CD4-positive, alpha-beta memory T cell (primary cell): ENCODE measurements around the gene AQP12A. TPM values are rescaled to one million over a fixed set of nuclear protein-coding genes. Genes with fewer than 3 reads are reported as not detected.
"Not testable (repeated sequence)": the region's sequence is repeated elsewhere in the genome, so short reads cannot be mapped to it uniquely, and the experiment has no call there.

Experiments used
- CTCF ChIA-PET: fragments of 350-600 bp; sonication (Branson Sonifier 250); formaldehyde crosslinking; loops from one replicate; lab custom pipeline; 2021; ENCODE audit warnings: inconsistent platforms; ENCODE audit not compliant: partially characterized antibody; lab: Charles Lee
- POLR2A ChIA-PET: fragments of 350-600 bp; sonication (Branson Sonifier 250); formaldehyde crosslinking; loops from one replicate; lab custom pipeline; 2021; ENCODE audit not compliant: partially characterized antibody; lab: Charles Lee
- DNase-seq, 5 donors: peaks; one replicate each; pipeline versions ENCODE4 v3.0.0 to v3.0.0-alpha.2; 2020 to 2022; ENCODE audit warnings: mixed read lengths in 1 of 5
- H3K27ac ChIP-seq: one replicate; pipeline ENCODE4 v1.7.0; 2013; ENCODE audit warnings: low read depth, low read length
- H3K27me3 ChIP-seq: 2 replicates; pipeline ENCODE4 v1.7.0; 2013; ENCODE audit warnings: mild to moderate bottlenecking, low read length, moderate library complexity; ENCODE audit not compliant: insufficient read depth
- H3K36me3 ChIP-seq: 2 replicates; pipeline ENCODE4 v1.7.0; 2013; ENCODE audit warnings: mild to moderate bottlenecking, low read length, moderate library complexity; ENCODE audit not compliant: insufficient read depth
- H3K4me1 ChIP-seq: 2 replicates; pipeline ENCODE4 v1.7.0; 2013; ENCODE audit warnings: mild to moderate bottlenecking, low read length, moderate library complexity; ENCODE audit not compliant: insufficient read depth
- H3K4me3 ChIP-seq, 2 donors: one replicate each; pipeline ENCODE4 v1.7.0; 2013; ENCODE audit warnings: low read length in 2 of 2, mild to moderate bottlenecking in 1 of 2
- H3K9me3 ChIP-seq, 2 donors: one replicate each; pipeline ENCODE4 v1.7.0; 2013; ENCODE audit warnings: low read length in 2 of 2, control low read depth in 1 of 2; ENCODE audit not compliant: control insufficient read depth in 1 of 2
- H3K27ac Mint-ChIP-seq, 7 donors: one replicate each; pipeline ENCODE4 v1.8.0; 2020 to 2021; ENCODE audit warnings: mixed read lengths in 7 of 7, mild to moderate bottlenecking in 6 of 7, inconsistent platforms in 3 of 7, moderate library complexity in 3 of 7
- H3K27me3 Mint-ChIP-seq, 2 donors: one replicate each; pipeline ENCODE4 v1.8.0; 2020 to 2021; ENCODE audit warnings: mixed read lengths in 2 of 2
- H3K36me3 Mint-ChIP-seq, 2 donors: one replicate each; pipeline ENCODE4 v1.8.0; 2020 to 2021; ENCODE audit warnings: mixed read lengths in 2 of 2, inconsistent platforms in 1 of 2, mild to moderate bottlenecking in 1 of 2
- H3K4me1 Mint-ChIP-seq, 4 donors: one replicate each; pipeline ENCODE4 v1.8.0; 2020 to 2021; ENCODE audit warnings: mixed read lengths in 4 of 4, mild to moderate bottlenecking in 1 of 4
- H3K4me3 Mint-ChIP-seq, 8 donors: one replicate each; pipeline ENCODE4 v1.8.0; 2020 to 2021; ENCODE audit warnings: mixed read lengths in 8 of 8, mild to moderate bottlenecking in 7 of 8, moderate library complexity in 6 of 8, inconsistent platforms in 3 of 8
- H3K9me3 Mint-ChIP-seq, 8 donors: one replicate each; pipeline ENCODE4 v1.8.0; 2020 to 2021; ENCODE audit warnings: mixed read lengths in 8 of 8, mild to moderate bottlenecking in 5 of 8, inconsistent platforms in 3 of 8, moderate library complexity in 1 of 8
- intact Hi-C: fragments of 100-400 bp; cut with micrococcal nuclease; formaldehyde crosslinking; loops from one replicate; pipeline ENCODE4 v1.15.1; 2023
- polyA plus RNA-seq, 2 donors: library from polyadenylated mRNA; unstranded; fragments of 300-500 nt; fragmentation: Illumina TruSeq; gene quantifications; one replicate each; pipeline ENCODE4 v1.2.3, GENCODE V29; 2021
- total RNA-seq, 2 experiments: library from RNA; stranded (reverse); gene quantifications; one replicate each; pipeline ENCODE4 v1.2.3, GENCODE V29; 2021

AQP12A gene
- total and polyA plus RNA-seq, 4 experiments from 2014 or later: not detected

DNA sequence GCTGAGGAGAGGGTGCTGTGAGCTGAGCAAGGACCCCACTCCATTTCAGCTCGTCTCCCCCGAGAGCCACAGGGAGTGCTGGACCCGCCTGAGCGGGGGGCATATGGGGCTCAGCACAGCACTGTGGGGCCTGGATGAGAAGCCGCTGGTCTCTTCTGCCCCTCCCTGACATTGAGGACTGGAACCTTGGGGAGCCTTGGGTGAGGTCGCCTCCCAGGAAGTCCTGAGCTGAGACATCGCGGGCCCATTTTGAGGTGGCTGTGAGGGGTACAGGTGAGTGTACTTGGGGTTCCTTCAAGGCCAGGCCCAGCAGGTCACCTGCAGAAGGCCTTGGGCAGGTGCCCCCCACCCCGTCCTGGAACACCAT lies 3.1 kb upstream of the AQP12A start:
- no peaks in the 10 kb centered on the region for H3K9me3 ChIP-seq
- Mint-ChIP-seq H3K27ac (no peak overlapping the region), H3K4me1 (peaks cover 0 to 7% (median 2%) of the 10 kb centered on the region in 4 donors), H3K36me3 (no peaks in the 10 kb centered on the region), H3K4me3 (no peak overlapping the region), H3K27me3 (no peaks in the 10 kb centered on the region), H3K9me3 (no peaks in the 10 kb centered on the region)
- peaks cover 5% of the 10 kb centered on the region for H3K4me1 ChIP-seq
- no peak overlapping the region for H3K27ac ChIP-seq
- ChIA-PET CTCF (no interaction called here), POLR2A (no interaction called here)
- intact Hi-C loops: no loop called here
- no peaks in the 10 kb centered on the region for H3K27me3 ChIP-seq
- no peak for DNase-seq
- H3K4me3 ChIP-seq: no peak overlapping the region
- no peaks in the 10 kb centered on the region for H3K36me3 ChIP-seq

- Histone ChIP-seq H3K9me3 (no peaks in the 10 kb centered on the region), H3K27ac (no peak overlapping the region), H3K4me1 (no peaks in the 10 kb centered on the region), H3K4me3 (no peak overlapping the region), H3K27me3 (no peaks in the 10 kb centered on the region), H3K36me3 (no peaks in the 10 kb centered on the region)
- ChIA-PET CTCF (no interaction called here), POLR2A (no interaction called here)
- H3K4me3 Mint-ChIP-seq: peak overlapping the region in 2 of 8 donors; percentile 36 to 66
- H3K36me3 Mint-ChIP-seq: no peaks in the 10 kb centered on the region
- intact Hi-C loops: no loop called here
- H3K4me1 Mint-ChIP-seq: peaks cover 0 to 2% (median under 1%) of the 10 kb centered on the region in 4 donors
- DNase-seq: no peak
- no peaks in the 10 kb centered on the region for H3K27me3 Mint-ChIP-seq
- no peak overlapping the region for H3K27ac Mint-ChIP-seq
- no peaks in the 10 kb centered on the region for H3K9me3 Mint-ChIP-seq
These were observed 1.7 kb upstream of the AQP12A start for GRCh38 chr2:240689975-240690374.

- H3K4me1 Mint-ChIP-seq, H3K36me3 Mint-ChIP-seq, H3K9me3 Mint-ChIP-seq, DNase-seq, POLR2A ChIA-PET, H3K27me3 Mint-ChIP-seq, H3K4me3 ChIP-seq, H3K36me3 ChIP-seq, H3K27ac ChIP-seq, intact Hi-C loops, H3K4me1 ChIP-seq, H3K9me3 ChIP-seq, H3K27me3 ChIP-seq, CTCF ChIA-PET: not testable (repeated sequence)
- Mint-ChIP-seq H3K4me3 (peak overlapping the region in 3 of 8 donors; percentile 31 to 66 (median 52)), H3K27ac (peak overlapping the region in 1 of 7 donors; percentile 29)
These were observed 1.1 kb upstream of the AQP12A start for GRCh38 chr2:240690421-240691074.

DNA sequence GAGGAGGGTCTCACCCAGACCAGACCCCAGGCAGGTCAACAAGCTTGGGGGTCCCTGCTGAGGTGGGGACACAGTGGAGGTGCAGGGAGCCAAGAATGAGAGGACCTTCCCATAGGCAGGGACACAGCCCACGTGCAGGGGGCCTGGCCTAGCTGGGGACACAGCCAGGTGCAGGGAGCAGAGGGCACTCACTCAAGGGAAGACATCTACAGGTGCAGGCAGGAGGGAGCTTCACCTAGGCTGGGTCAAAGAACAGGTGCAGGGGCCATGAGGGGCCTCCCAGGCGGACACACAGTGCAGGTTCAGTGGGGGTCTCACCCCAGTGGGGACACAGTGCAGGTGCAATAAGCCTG lies 615 bp upstream of the AQP12A start:
- POLR2A ChIA-PET, H3K36me3 Mint-ChIP-seq, H3K9me3 ChIP-seq, H3K36me3 ChIP-seq, H3K4me3 ChIP-seq, DNase-seq, H3K9me3 Mint-ChIP-seq, H3K4me1 ChIP-seq, H3K27me3 Mint-ChIP-seq, H3K27ac ChIP-seq, intact Hi-C loops, H3K4me1 Mint-ChIP-seq, CTCF ChIA-PET, H3K27ac Mint-ChIP-seq, H3K27me3 ChIP-seq: not testable (repeated sequence)
- peak overlapping the region in 2 of 8 donors; percentile 21 to 31 for H3K4me3 Mint-ChIP-seq

- H3K36me3 Mint-ChIP-seq, H3K4me3 Mint-ChIP-seq, H3K27ac ChIP-seq, POLR2A ChIA-PET, DNase-seq, H3K27me3 ChIP-seq, CTCF ChIA-PET, H3K4me1 ChIP-seq, H3K9me3 Mint-ChIP-seq, H3K27me3 Mint-ChIP-seq, H3K4me1 Mint-ChIP-seq, intact Hi-C loops, H3K4me3 ChIP-seq, H3K36me3 ChIP-seq, H3K27ac Mint-ChIP-seq, H3K9me3 ChIP-seq: not testable (repeated sequence)
These were observed 1.2 kb downstream of the AQP12A start for GRCh38 chr2:240692583-240693561.

- CTCF ChIA-PET, H3K27me3 Mint-ChIP-seq, H3K4me1 Mint-ChIP-seq, H3K4me3 ChIP-seq, H3K27me3 ChIP-seq, DNase-seq, POLR2A ChIA-PET, H3K9me3 ChIP-seq, H3K36me3 Mint-ChIP-seq, intact Hi-C loops, H3K9me3 Mint-ChIP-seq, H3K4me3 Mint-ChIP-seq, H3K36me3 ChIP-seq, H3K4me1 ChIP-seq, H3K27ac Mint-ChIP-seq, H3K27ac ChIP-seq: not testable (repeated sequence)
These were observed 2.6 kb downstream of the AQP12A start for GRCh38 chr2:240694304-240694703.

- H3K9me3 ChIP-seq, H3K27ac Mint-ChIP-seq, H3K4me1 Mint-ChIP-seq, H3K9me3 Mint-ChIP-seq, H3K27ac ChIP-seq, H3K4me1 ChIP-seq, DNase-seq, POLR2A ChIA-PET, H3K36me3 ChIP-seq, H3K4me3 Mint-ChIP-seq, H3K36me3 Mint-ChIP-seq, CTCF ChIA-PET, H3K27me3 ChIP-seq, H3K4me3 ChIP-seq, intact Hi-C loops, H3K27me3 Mint-ChIP-seq: not testable (repeated sequence)
These were observed 3.9 kb downstream of the AQP12A start for GRCh38 chr2:240695593-240695992.
